HG02852 (cell line): ENCODE measurements around the gene SLC6A4.
A peak's percentile ranks its signal among the peaks of the same experiment; 100 is the strongest.
"Not testable (repeated sequence)": the region's sequence is repeated elsewhere in the genome, so short reads cannot be mapped to it uniquely, and the experiment has no call there.

ENCODE experiments used
- ATAC-seq: cut with Tn5 transposase; IDR thresholded peaks from one replicate; pipeline ENCODE4 v1.9.1; 2021; ENCODE audit warnings: mild to moderate bottlenecking, moderate library complexity; ENCODE audit not compliant: unreplicated experiment

Gene SLC6A4

DNA sequence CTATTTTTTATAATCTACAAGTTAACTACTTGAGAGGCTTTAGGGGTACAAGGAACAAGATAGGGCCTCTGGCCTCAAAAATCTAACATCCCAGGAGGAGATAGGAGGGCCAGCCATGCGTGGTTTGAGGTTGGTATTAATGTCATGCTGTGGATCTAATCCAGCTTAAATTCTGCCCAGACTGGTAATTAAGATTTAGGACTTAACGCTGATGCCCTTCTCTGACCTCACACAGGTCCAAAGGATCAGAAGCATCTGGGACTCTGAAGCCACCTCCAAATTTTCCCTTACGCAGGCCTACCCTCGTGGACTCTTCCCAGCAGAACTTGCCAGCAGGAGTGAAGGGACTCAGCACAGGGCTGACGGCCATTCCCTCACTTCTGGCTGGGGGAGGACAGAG is 15.1 kb downstream of the SLC6A4 start:
- ATAC-seq: no peak

DNA sequence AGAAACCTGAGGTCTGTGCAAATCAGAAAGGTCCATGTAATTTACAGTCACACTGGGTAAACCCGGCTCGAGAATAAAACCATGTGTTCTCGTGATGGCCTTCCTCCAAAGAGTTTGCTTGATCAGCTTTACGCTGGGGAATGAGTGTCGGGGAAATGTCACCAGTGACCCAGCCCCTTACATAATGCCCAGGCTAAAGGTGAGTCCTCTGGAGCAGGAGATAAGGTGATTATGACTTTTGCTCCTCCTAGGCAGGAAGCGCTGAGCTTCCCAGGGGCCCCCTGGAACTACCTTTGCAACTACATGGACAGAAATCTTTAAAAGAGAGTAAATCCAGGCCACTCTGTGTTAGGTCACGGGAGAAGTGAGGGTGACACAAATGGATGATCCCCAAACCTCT is 15.7 kb downstream of the SLC6A4 start:
- no peak for ATAC-seq

DNA sequence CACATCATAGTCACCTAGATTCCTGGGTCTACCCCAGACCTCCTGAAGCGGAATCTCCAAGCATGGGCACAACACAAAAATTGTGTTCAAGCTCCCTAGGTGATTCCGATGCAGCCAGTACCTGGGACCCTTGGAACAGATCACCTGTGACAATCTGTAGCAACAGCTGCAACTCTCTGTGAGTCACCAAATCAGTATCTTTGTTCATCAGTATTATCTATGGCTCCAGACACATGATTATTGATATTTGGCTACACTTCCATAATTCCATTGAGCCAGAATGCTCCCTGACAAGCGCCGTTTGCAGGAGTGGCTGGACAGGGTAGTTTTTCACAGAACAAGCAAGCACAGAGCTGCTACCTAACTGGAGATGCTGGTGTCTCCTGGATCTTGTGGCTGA is 16.2 kb downstream of the SLC6A4 start:
- no peak for ATAC-seq

DNA sequence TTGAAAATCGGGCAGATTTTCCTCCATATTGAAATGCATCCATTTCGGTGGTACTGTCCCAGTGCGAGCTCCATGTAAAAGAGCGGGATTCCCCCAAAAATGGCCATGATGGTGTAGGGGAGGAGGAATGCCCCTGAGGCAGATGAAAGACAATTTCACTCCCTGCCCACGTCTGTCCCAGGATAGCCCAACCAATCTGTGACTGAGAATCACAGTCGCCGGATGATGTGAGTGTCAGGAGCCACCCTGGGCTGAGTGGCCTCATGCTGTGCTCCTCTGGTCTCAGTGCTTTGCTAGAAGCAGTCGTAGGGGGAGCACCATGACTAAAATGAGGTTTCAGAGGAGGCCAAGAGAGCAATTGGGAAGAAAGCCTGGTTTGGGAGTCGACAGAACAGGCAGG is 16.7 kb downstream of the SLC6A4 start:
- no peak for ATAC-seq

DNA sequence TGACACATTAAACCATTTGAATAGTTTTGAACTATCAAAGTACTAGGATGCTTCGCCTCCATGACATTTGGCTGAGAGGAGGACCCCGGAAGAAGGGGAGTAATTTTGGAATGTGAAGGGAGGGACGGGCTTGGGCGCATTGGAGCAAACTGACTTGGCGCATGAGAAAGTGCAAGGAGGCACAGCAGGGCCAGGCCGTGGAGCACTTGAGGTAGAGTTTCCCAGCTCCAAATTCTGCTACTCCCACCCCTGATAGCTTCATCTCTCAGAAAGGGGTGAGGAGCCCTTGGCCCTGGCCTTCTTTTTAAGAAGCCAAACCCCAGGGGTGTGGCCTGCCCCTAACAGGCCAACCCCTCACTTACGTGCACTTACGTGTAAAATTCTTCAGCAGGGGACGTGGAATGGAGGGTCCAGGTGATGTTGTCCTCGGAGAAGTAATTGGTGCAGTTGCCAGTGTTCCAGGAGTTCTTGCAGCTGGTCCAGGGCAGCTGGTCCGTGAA is 17.7 kb downstream of the SLC6A4 start:
- no peak for ATAC-seq

DNA sequence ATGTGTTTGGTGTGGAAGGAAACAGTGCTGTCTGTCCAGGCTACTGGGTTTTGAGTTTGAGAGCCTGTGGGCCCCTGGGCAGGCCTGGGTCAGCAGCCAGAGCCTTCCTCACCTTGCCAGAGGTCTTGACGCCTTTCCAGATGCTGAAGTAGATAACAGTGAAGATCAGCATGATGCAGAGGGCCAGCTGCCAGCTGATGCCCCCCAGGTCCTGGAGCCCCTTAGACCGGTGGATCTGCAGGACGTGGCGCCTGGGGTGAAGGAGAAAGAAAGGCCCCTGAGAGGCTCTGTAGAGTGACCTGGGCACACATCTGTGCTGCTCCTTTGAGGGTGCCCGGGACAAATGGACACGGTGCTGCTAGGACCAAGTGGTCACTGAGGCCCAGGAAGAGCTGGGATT is 18.4 kb downstream of the SLC6A4 start:
- no peak for ATAC-seq

DNA sequence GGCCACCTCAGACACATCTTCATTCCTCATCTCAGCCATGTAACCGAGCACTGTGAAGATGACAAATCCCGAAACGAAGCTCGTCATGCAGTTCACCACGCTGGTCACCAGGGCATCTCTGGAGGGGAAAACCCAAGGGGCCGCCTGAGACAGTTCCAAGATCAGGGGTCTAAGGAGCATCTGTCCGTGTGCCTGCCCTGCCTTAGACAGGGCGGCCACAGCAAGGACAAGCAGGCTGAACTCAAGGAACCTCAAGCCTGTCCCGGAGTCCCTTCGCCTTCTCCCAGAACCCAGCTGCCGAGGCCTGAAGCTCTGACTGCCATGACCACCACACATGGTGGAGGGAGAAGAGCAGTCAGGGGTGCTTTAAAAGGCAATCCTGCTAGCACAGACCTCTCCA is 22.7 kb downstream of the SLC6A4 start:
- ATAC-seq: peak; percentile 83

DNA sequence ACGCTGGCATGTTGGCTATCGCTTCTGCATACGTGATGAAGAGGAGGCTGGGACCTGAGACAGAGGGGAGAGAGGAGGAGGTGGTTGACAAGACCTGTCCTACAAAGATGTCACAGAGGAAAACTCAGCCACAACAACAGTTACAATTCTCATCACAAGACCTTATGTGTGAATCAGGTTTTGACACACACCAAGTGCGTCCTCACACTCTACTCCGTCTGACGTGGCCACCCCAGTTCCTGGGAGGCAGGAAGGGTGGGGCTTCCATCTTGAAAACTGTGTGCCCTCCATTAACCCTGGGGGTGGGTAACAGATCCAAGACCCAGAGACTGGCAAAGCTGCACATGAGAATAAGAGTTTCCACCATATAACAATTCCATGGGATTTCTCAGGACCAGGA is 24.1 kb downstream of the SLC6A4 start:
- no peak for ATAC-seq

DNA sequence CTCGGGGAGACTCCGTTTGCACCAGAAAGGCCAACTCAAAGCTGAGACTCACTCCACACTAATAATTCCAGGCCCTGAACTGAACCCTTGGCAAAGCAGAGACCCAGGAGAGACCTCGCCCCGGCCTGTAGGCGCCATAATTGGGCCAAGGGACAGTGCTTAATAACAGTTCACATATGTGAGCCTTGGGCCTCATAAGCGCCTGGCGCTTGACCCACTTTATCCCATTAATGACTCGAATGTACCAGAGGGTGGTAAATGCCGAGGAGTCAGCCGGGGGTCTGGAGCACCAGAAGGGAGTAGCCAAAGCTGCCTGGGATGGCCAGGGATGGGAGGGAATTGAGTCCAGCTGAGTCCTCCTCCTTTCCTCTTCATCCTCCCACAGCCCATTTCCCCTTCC is 24.6 kb downstream of the SLC6A4 start:
- ATAC-seq: no peak

DNA sequence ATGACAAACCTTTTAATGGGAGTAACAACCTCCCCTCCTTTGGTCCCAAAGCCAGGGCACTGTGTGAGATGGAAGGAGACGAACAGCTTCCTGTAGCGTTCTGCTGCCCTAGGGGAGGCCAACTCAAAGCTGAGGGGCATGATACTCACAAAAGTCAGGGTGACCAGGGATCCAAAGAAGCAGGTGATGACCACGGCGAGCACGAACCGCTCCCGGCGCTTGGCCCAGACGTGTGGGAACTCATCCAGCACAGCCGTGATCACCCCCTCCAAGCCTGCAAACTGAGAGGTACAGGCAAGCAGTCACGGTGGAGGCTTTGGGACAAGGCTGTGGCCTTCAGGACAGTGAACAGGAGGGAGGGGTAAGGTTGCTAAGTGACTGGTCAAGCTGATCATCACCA is 25.1 kb downstream of the SLC6A4 start:
- ATAC-seq: no peak

DNA sequence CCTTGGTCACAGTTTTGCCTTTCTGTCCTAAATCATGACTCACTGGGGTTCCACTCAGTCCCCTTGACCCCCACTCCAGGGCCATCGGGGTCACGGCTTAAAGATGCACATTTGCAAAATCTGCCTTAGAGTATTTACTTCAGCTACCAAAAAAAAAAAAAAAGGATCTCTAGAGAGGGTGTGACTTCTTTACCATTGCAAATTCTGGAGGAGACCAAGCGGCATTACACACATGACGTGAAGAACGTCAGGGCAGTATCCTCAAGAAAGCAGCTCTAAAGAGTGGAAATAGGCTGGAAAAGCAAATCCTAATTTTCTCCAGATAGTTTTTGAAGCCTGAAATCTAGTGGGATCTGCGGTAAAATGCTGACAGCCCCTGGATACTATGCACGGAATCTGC is 25.6 kb downstream of the SLC6A4 start:
- no peak for ATAC-seq

DNA sequence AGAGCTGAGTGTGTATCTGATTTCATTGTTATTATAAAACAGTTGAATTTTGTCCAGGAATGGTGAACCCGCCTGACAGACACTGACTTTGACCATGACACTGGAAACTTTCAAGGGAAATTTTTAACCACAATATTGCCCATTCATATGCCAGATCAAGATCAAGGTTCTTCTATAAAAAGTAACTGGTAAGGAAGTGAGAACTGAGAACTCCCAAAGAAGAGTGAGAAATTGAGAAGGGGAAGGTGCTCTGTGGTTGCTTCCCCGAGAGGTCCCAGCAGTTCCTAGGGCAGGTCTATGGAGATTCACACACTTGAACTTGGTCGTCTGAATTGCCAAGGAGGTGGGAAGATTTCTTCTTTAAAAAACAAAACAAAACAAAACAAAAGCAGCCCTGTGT is 27.3 kb downstream of the SLC6A4 start:
- ATAC-seq: no peak

DNA sequence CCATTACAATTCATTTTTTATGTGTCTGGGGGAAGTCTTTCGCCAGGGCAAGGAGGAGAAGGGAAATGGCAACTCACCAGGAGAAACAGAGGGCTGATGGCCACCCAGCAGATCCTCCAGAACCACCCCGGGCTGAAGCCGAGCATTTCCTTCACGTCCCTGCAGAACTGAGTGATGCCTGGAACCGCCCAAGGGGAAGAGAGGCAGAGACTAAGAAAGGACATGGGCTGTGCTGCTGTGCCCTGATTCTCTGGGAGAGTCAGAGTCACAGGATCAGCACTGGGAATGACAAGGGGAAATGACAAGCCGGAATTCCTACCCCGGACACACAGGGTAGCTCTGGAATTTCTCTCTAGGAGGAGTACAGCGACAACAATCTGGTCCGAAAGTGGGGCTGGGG is 27.8 kb downstream of the SLC6A4 start:
- no peak for ATAC-seq

DNA sequence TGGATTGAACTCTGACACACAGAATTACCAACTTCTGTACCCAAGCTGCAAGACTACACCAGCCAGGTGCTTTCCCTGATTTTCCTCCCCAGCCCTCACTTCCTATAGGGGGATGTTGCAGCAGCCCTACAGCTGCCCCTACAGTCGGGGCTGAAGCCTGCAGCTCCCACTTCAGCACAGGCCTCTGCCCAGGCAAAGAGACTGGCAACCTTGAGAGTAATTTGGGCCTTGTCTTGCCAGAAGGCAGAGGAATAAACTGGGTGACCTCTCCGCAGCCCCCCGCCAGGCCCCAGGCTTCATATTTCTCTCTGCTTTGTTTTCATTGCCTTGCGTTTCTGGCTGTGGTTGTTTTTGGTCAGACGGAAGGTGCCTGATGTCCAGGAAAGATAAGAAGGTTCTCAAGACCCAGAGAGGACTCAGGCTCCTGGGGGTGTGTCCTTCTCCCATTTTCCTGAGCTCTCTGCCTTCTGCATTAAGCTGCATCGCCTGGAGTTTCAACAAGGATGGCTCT is 32.0 kb downstream of the SLC6A4 start:
- no peak for ATAC-seq

DNA sequence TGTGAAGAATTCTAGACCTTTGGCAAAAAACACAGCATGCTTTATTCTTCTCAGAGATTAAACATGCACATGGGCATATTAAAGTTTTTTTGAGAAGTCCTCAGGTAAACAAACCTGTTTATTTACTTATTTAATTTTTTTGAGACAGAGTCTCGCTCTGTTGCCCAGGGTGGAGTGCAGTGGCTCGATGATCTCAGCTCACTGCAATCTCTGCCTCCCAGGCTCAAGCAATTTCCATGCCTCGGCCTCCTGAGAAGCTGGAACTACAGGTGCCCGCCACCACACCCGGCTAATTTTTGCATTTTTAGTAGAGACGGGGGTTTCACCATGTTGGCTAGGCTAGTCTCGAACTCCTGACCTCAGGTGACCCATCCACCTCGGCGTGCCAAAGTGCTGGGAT is 34.8 kb downstream of the SLC6A4 start:
- ATAC-seq: not testable (repeated sequence)

DNA sequence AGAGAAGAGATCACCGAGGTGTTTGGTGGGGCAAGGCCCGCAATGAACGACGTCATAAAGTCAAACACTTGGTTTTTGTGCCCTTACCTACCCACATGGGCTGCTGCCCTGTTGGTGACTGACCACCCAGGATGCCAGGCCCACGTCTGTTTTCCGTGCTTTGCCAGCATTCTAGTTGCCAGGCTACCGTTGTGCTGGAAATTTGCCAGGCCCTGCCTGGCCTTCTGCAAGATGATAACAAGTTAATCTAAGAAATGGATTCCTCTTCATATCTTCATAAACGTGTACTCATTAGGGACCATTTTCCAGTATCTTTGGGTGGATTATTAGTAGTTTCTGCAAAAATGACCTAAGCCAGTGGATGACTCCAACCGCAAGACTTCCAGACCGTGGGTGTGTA is 35.4 kb downstream of the SLC6A4 start:
- ATAC-seq: no peak

DNA sequence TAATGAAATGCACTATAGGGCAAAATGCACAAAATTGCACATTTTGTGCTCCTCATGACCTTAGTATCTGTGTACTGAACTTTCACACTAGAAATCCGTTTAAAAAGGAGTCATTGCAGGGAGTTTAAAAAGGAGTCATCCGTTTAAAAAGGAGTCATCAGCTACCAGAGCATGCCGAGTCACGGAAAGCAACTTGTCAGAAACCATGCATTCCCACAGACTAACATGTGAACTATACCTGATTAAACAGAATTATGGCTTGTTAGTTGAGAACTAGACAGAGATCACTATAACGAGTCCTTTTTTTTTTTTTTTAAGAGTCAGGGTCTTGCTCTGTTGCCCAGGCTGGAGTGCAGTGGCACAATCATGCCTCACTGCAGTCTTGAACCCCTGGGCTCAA is 35.9 kb downstream of the SLC6A4 start:
- no peak for ATAC-seq

DNA sequence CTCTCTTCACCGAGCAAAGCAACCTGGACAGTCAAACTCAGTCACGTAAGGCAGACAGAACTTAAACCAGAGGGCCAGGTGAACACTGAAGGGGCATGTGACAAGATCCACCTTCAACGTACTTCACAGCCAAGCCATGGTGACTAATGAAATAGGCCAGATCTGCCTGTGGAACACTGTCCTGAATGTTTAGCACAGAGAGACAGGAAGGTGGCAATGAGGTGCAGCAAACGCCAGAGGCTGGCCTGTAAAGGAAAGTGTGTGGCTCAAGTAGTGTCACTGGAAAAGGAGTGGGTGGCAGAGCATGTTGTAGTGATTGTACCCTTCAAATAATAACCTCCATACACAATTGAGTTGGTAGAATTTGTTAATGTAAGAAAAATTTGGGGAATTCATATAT is 38.1 kb downstream of the SLC6A4 start:
- ATAC-seq: no peak

DNA sequence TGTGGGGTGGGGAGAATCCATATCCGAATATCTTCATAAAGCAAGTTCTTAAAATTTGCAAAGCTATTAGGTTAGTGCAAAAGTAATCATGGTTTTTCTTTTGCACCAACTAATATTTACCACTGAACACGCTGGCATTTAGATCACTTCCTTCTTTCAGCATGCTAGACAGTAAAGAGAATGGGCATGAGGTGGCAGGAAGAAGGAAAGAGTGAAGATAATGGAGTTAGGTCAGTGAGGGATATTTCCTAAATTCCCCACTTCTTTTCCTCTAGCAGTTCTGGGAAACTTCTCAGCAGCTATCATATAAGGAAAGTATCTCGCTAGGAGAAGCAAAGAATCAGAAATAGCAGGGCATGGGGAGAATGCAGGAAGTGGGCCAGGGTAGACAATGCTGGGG is 39.0 kb downstream of the SLC6A4 start:
- ATAC-seq: no peak

DNA sequence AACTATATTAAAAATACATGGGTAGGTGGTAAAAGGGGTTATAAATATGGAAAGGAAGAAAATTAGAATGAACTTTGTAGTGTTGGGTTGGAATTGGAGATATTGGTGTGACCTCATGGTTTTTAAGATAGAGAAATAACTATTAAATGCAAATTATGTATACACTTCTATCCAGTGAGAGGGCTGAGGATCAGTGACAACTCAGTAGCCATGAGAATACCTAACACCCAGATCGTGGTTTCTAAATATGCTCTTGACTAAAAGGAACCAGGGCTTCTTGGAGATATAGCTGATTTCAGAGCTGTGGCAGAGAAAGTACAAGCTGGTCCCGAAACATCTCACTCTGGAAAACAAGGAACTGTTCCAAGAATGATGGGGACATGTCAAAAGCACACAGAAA is 44.4 kb downstream of the SLC6A4 start:
- no peak for ATAC-seq

DNA sequence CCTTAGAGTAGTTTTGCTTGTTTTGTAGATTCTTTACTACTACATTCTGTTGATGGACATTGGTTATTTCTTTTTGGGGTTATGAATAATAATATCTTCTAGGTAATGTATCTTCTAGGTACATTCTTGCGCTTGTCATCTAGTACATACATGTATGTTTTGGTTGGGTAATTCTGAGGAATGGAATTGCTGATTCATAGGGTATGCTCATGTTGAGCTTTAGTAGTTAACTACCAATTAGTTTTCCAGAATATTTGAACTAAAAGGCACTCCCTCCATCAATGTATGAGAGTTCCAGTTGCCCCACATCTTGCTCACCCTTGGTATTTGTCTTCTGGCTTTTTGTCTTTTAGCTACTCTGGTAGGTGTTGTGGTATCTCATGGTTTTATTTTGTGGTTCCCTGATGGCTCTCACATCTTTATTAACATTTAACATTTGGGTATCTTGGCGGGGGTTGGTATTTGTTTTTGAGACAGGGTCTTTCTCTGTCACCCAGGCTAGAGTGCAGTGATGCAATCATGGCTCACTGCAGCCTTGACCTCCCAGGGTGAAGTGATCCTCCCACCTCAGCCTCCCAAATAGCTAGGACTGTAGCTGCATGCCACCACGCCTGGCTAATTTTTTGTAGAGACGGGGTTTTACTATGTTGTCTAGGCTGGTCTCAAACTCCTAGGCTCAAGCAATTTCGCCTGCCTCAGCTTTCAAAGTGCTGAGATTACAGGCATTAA is 47.1 kb downstream of the SLC6A4 start:
- ATAC-seq: no peak

DNA sequence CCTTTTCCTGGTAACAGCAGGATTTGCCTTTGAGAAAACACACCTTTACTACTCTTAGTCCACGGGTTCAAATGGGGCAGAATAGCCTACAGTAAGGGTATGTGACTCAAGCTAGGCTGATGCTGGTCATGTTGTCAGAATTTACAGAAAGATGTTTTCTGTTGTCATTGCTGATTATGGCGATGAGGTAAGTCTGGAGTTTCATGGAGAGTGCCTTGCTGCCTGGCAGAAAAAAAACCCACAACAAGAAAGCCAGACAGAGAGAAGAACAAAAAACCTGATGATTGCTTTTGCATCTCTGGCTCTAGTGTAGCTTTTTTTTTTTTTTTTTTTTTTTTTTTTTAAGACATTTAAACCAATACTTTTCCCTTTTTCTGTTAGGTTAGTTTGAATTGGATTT is 47.9 kb downstream of the SLC6A4 start:
- ATAC-seq: no peak

DNA sequence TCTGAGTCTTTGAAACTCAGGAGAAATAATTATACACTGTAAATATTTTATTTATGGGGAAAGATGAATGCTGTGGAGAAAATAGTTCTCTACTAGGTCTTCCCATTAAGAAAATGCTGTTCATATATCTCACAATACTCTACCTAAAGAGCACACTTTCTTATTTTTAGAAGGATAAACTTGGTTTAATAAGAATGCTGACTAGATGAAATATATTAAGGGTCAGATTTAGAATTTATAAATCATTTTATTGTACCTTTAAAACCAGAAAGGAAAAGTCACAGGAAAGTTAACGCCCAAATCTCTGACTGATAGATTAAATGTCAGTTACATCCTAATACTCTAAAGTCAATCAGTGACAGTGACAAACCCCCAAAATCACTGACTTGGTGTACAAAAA is 48.7 kb downstream of the SLC6A4 start:
- ATAC-seq: no peak
